Stimulated activated CD8-positive, alpha-beta memory T cell treated with anti-CD3 and anti-CD28 coated beads, Interleukin-7, amount 100 ng/mL, for 24 hours (primary cell): ENCODE data around the gene EARS2.
"Not testable (repeated sequence)": the region's sequence is repeated elsewhere in the genome, so short reads cannot be mapped to it uniquely, and the experiment has no call there.

Experiments used
- DNase-seq: peaks from one replicate; pipeline ENCODE4 v3.0.0-alpha.2; 2020; ENCODE audit warnings: low read depth

Gene EARS2

DNA sequence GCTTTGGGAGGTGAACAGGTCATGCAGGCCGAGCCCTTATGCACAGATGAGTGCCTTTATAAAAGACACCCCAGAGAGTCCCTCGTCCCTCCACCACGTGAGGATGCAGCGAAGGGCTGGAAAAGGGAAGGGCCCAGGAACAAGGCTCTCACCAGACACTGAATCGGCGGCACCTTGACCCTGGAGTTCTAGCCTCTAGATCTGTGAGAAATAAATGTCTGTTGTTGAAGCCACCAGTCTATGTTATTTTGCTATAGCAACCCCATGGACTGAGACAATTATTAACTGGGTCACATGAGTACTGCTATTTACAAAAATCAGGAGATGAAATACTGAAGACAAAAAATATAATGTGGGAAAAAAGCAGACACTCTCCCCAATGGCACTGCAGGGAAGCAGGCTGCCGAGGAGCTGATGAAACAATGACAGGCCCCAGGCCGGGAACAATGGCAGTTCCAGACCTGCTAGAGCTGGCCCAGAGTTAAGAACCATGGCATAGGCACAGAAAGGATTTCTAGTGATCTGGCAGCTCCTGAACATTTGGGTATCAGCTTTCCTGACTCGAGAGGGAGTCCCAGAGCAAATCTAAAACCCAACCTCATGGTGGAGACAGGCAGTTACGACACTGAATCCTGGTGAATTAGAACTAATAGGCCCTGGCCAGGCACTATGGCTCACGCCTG is 29.0 kb downstream of the EARS2 start:
- DNase-seq, result no peak

DNA sequence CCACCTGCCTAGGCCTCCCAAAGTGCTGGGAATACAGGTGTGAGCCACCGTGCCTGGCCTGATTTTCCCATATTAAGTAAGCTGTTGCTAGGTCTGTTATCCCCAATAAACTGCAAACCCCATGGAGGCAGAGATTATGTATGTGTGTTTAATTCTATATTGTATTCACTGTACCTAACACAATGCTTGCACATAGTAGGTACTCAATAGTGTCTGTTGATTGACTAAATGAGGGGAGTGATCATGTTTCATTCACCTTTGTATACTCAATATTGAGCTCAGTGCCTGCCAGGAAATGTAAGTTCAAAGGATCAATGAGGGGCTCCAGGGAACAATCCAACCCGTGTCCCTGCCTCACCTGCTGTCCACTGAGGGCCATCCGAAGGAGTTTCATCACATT is 32.3 kb downstream of the EARS2 start:
- no peak for DNase-seq

- no peak for DNase-seq
Measured at GRCh38 chr16:23523876-23524385, 33.2 kb downstream of the EARS2 start.

DNA sequence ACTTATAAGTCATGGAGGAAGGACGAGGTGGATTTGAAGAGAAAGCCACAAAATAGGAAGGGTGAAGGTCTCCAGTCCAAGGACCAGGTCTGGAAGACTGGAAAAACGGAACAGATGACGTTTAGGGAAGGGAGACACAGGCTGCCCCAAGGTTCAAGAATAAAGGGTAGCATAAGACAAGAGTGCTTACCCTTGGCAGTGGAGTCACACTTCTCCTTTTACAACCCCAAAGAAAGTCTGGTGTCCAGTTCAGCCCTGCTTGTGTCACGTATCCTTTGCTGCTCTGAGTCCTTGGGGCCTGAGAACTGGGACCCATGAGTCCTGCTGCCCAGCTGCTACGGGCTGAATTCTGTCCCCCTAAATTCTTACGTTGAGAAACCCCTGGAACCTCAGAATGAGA is 33.8 kb downstream of the EARS2 start:
- no peak for DNase-seq

DNA sequence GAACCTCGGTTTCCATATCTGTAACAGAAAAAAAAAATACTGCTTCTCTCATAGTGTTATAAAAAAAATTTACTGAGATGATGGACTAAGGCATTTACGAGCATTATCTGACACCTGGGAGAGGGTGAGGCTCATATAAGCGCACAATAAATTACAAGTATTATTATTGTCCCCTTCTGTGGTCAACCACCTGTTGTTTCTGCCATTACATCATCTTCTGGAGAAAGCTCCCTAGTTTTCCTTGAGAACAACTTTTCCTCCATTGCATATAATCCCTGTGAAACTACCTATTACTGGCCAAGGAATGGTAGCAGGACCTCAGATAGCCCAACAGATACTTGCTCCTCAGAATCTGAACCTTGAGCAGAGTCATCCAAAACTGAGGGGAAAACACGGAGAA is 35.2 kb downstream of the EARS2 start:
- DNase-seq, result no peak

DNA sequence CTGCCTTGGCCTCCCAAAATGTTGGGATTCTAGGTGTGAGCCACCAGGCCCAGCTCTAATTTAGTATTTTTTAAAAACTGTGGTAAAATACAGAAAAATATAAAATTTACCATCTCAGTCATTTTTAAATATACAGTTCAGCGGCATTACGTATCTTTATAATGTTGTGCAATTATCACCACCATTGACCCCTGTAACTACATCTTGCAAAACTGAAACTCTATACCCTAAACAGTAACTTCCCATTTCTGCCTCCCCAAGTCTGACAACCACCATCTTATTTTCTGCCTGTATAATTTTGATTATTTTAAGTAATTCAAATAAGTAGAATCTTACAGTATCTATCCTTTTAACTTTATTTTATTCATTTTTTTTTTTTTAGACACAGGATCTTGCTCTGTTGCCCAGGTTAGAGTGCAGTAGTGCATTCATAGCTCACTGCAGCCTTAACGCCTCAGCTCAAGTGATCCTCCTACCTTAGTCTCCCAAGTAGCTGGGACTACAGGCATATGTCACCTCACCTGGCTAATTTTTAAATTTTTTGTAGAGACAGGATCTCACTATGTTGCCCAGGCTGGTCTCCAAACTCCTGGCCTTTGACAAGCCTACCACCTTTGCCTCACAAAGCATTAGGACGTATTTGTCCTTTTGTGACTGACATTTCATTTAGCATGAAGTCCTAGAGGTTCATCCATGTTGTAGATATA is 36.0 kb downstream of the EARS2 start:
- DNase-seq, result no peak

GRCh38 chr16:23520500-23520899 is 36.6 kb downstream of the EARS2 start:
- no peak for DNase-seq

DNA sequence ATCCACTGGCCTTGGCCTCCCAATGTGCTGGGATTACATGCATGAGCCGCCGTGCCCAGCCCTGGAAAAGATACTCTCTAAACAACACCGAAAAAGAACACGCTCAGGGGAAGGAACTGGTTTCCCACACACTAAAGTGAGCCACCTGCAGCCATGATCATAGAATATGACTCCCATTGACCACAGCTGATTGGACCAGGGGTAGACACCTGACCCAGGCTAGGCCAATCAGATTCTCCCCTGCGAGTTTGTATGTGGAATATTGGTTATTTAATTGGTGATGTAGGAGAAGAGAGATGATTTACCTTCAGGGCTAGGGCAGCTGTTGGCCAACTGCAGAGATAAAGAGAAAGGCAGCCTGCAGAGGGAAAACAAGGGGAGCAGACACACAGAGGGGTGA is 37.9 kb downstream of the EARS2 start:
- no peak for DNase-seq

DNA sequence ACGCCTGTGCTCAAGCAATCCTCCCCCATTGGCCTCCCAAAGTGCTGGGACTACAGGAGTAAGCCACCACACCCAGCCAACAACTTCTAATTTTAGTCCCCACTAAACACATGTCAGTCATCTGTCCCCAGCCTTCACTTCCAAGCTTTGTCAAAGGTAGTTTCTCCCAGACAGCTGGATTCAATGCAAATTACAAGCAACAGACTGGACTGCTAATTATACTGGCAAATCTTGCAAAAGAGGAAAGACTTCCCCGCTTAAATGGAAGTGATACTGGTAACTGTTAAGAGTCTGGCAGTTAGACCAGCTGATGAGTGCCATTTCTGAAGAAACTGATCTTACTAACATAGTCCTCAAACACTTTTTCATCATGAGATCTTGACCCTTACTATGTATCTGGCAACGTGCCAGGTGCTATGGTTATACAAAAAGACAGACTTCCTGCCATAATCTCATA is 38.7 kb downstream of the EARS2 start:
- no peak for DNase-seq

GRCh38 chr16:23516366-23517137 is 40.6 kb downstream of the EARS2 start:
- no peak for DNase-seq

DNA sequence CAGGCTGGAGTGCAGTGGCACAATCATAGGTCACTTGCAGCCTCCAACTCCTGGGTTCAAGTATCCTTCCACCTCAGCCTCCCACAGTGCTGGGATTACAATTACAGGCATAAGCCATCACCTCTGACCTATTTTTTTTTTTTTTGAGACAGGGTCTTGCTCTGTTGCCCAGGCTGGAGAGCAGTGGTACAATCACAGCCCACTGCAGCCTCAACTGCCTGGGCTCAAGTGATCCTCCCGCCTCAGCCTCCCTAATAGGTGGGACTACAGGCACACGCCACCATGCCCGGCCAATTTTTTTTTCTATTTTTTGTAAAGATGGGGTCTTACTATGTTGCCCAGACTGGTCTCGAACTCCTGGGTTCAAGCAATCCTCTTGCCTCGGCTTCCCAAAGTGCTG is 41.3 kb downstream of the EARS2 start:
- no peak for DNase-seq

DNA sequence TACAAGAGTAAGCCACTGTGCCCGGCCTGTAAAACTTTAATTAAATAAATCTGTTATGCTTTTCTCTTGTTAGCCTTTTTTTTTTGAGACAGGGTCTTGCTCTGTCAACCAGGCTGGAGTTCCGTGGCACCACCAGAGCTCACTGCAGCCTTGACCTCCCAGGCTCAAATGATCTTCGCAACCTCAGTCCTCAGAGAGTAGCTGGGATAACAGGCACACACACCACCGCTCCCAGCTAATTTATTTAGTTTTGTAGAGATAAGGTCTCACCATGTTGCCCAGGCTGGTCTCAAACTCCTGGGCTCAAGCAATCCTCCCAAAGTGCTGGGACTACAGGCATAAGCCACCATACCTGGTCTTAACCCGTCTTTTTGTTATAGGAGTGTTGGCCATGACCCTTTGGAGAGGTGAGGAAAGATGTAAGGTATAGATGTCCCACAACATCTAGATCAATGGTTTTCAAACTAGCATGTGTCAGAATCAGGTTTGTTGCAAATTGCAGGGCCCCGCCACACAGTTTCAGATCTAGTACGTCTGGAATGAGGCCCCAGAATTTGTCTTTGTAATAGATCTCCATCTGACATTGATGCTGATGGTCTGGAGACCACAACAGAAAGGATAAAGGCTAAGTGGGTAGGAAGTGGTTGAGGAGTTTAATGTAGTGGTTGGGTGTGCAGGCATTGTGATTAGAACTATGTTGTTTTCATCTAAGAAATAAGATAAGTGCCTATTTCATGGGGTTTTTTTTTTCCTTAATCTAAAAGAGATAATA is 42.6 kb downstream of the EARS2 start:
- DNase-seq, result no peak

DNA sequence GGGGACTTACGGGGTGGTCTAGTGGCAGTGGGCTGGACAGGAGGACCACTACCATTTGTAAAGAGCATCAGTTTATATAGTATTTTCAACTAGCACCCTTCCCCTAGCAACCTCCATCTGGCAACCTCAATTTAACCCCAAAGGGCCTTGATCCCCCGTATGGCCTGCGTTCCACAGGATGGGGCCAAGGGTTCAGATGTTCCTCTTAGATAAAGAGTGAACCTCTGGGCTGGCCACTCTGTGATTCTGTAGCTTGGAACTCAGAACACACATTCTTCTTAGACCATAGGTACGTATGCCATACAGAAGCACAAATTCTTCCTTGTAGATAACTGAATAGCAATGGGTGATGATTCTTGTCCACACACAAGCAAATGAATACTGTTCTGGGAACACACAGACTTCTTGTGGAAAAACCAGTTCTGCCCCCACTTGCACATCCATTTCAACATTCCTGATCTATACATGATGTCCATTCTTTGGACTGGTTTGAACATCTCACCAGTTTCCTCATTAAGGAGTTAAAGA is 44.9 kb downstream of the EARS2 start:
- DNase-seq, result no peak

DNA sequence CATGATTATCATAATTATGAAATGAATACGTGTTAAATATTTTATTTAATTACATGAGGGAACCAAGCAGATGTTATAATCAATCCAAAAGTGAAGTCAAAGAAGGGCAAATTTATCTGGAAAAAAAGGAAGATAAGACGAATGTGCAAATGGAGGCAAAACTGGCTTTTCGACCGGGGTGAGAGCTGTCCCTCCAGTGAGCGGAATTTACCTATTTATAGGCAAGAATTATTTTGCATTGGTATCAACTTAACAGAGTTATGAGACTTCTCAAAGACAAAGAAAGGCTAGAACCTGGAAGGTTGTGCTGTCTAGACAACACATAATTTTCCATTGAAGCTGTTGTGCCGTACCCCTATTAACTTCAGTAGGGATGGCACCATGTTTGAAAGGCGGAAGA is 45.4 kb downstream of the EARS2 start:
- DNase-seq, result no peak

DNA sequence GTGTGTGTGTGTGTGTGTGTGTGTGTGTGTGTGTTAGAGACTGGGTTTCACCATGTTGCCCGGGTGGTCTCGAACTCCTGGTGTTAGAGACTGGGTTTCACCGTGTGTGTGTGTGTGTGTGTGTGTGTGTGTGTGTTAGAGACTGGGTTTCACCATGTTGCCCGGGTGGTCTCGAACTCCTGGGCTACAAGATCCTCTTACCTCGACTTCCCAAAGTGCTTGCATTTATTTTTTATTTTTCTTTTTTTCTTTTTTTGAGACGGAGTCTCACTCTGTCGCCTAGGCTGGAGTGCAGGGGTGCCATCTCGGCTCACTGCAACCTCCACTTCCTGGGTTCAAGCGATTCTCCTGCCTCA is 46.3 kb downstream of the EARS2 start:
- DNase-seq, result not testable (repeated sequence)

- DNase-seq, result peak; percentile 61
Measured at GRCh38 chr16:23510164-23510914, 46.8 kb downstream of the EARS2 start, which contains the start of gene GGA2. GGA2 (minus strand) TSS chr16:23510494; CDS start chr16:23510411, 83 bp downstream.

DNA sequence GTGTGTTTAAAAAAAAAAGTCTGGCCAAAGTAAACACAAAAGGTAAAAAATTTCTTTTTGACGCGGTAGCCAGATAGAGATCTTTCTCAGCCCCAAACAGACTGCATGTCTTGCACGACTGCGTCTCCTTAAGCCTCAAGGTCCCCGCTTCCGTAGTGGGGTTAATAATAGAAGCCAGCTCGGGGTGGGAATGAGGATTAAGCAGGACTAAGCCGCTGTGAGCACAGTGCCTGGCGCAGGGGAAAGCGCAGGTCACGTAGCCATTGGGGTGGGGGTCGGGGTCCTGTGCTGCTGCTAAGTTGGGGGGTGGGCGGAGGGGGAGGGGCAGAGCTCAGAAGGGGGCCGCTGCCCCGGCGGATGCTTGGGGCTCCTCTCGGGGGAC is 47.4 kb downstream of the EARS2 start:
- no peak for DNase-seq

DNA sequence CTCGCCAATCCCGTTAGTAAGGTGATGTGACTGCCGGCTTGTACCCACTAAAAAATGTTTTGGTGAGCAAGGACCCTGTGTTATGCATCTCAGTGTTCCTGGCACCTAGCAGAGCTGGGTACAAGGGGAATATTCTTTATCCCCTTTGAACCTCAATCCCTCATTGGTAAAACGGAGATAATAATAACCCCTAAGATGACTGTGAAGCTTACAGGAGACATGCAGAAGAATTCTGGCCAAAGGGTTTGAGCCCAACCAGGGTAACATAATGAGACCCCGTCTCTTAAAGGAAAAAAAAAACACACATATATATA is 47.8 kb downstream of the EARS2 start:
- DNase-seq, result no peak

GRCh38 chr16:23508589-23509440 is 48.3 kb downstream of the EARS2 start:
- no peak for DNase-seq

- no peak for DNase-seq
Measured at GRCh38 chr16:23506606-23506994, 50.5 kb downstream of the EARS2 start.
